GM19372 (cell line): ENCODE measurements around the gene GLI1.

Experiments used
- ATAC-seq: cut with Tn5 transposase; IDR thresholded peaks from one replicate; pipeline ENCODE4 v1.9.1; 2021; ENCODE audit warnings: mild to moderate bottlenecking, low read depth, moderate library complexity; ENCODE audit not compliant: unreplicated experiment

Gene GLI1

GRCh38 chr12:57473886-57474285, 14.3 kb downstream of the GLI1 start:
- no peak for ATAC-seq

GRCh38 chr12:57474430-57474829, 14.8 kb downstream of the GLI1 start:
- ATAC-seq: no peak

GRCh38 chr12:57474862-57475261, 15.3 kb downstream of the GLI1 start:
- no peak for ATAC-seq

- no peak for ATAC-seq
These were observed 15.9 kb downstream of the GLI1 start for GRCh38 chr12:57475271-57476161.

GRCh38 chr12:57476162-57476992, 16.8 kb downstream of the GLI1 start:
- no peak for ATAC-seq

- ATAC-seq: no peak
These were observed 17.6 kb downstream of the GLI1 start for GRCh38 chr12:57476993-57477709.

GRCh38 chr12:57477710-57478681, 18.4 kb downstream of the GLI1 start:
- no peak for ATAC-seq

GRCh38 chr12:57479043-57479375, 19.4 kb downstream of the GLI1 start:
- no peak for ATAC-seq

- peak; percentile 44 for ATAC-seq
These were observed 20.0 kb downstream of the GLI1 start, which contains the start of gene ARHGAP9 for GRCh38 chr12:57479376-57480115. Gene ARHGAP9, minus strand, starts transcription at chr12:57479866. Its CDS starts 460 bp downstream, at chr12:57479406.

GRCh38 chr12:57481671-57482070, 22.1 kb downstream of the GLI1 start:
- ATAC-seq: no peak

- ATAC-seq: no peak
These were observed 23.9 kb downstream of the GLI1 start for GRCh38 chr12:57483466-57483865.

GRCh38 chr12:57485695-57486094, 26.1 kb downstream of the GLI1 start:
- no peak for ATAC-seq

- no peak for ATAC-seq
These were observed 27.5 kb downstream of the GLI1 start for GRCh38 chr12:57487055-57487596.

GRCh38 chr12:57487597-57488401, 28.2 kb downstream of the GLI1 start, which contains the start of gene MARS1:
Gene MARS1, plus strand, starts transcription at chr12:57488068. Its CDS starts 23 bp downstream, at chr12:57488091.
- ATAC-seq: peak; percentile 99

- no peak for ATAC-seq
These were observed 29.0 kb downstream of the GLI1 start for GRCh38 chr12:57488402-57489156.

- no peak for ATAC-seq
These were observed 29.6 kb downstream of the GLI1 start for GRCh38 chr12:57489157-57489641.

GRCh38 chr12:57490126-57490525, 30.5 kb downstream of the GLI1 start:
- no peak for ATAC-seq
